Prostate gland (tissue), 2 donors: ENCODE data around the gene CALR. TPM values are rescaled to one million over a fixed set of nuclear protein-coding genes. Genes with fewer than 3 reads are reported as not detected.

Source experiments
- DNase-seq: peaks from one replicate; pipeline ENCODE4 v3.0.0-alpha.2; 2019; ENCODE audit warnings: low spot score
- H3K27ac ChIP-seq, 2 donors: fragments of 200-600 bp; sonication (generic); 2 replicates each; pipeline ENCODE4 v1.5.1; 2017 to 2019
- H3K27me3 ChIP-seq: fragments of 200-600 bp; sonication (generic); replicated peaks from 2 replicates; pipeline ENCODE4 v1.5.1; 2019; ENCODE audit not compliant: insufficient read depth
- H3K36me3 ChIP-seq, 2 donors: fragments of 200-600 bp; sonication (generic); 1 replicate in 1 of 2; 2 replicates in 1 of 2; pipeline versions ENCODE4 v1.5.1 to v1.8.1; 2017 to 2019
- H3K4me1 ChIP-seq: fragments of 200-600 bp; sonication (generic); replicated peaks from 2 replicates; pipeline ENCODE4 v1.5.1; 2019
- H3K4me3 ChIP-seq, 2 donors: fragments of 200-600 bp; sonication (generic); 2 replicates each; pipeline ENCODE4 v1.5.1; 2017 to 2019
- H3K9me3 ChIP-seq: fragments of 200-600 bp; sonication (generic); 2 replicates; pipeline ENCODE4 v1.5.1; 2017
- POLR2A ChIP-seq: fragments of 450-650 bp; IDR thresholded peaks from one replicate; pipeline ENCODE4 v1.6.1; 2016; ENCODE audit warnings: antibody characterized with exemption, mild to moderate bottlenecking
- POLR2AphosphoS5 ChIP-seq: sonication (generic); formaldehyde crosslinking; IDR thresholded peaks from one replicate; pipeline ENCODE4 v1.6.1; 2017; ENCODE audit warnings: antibody characterized with exemption
- WGBS: methylation state at CpG from one replicate; pipeline ENCODE4 v1.1.5; 2018; 5-methylcytosine and 5-hydroxymethylcytosine counted together
- intact Hi-C: fragments of 100-400 bp; cut with DNase I; formaldehyde crosslinking; loops from one replicate; pipeline ENCODE4 v1.14.2; 2022
- total RNA-seq, 2 donors: library from RNA; depleted of rRNA; stranded (reverse); fragments of >200 nt; gene quantifications; one replicate each; pipeline ENCODE4 v1.1.0, GENCODE V29; 2016
- TF ChIP-seq, protein P1 (sequence below), 4 experiments: fragments of 200-600 bp in 2 of 4; fragments of 450-650 bp in 2 of 4; sonication (generic) in 2 of 4; IDR thresholded peaks; 1 replicate in 3 of 4; 2 replicates in 1 of 4; pipeline ENCODE4 v1.5.1; 2016 to 2019; ENCODE audit warnings: antibody characterized with exemption in 4 of 4, mild to moderate bottlenecking in 2 of 4, moderate library complexity in 2 of 4

The CALR gene
- total RNA-seq, 2 donors from 2014 or later: 532 to 980 TPM

GRCh38 chr19:12896460-12896859, 41.9 kb upstream of the CALR start:
- H3K27ac ChIP-seq: no peak overlapping the region
- no peaks in the 10 kb centered on the region for H3K9me3 ChIP-seq
- intact Hi-C loops: no loop called here
- H3K4me3 ChIP-seq: no peak overlapping the region
- peaks cover 3 to 7% of the 10 kb centered on the region in 2 donors for H3K36me3 ChIP-seq
- 97% methylated on average over 17 of the region's 17 CpGs for WGBS
- TF ChIP-seq POLR2A: no peak
- TF ChIP-seq, protein P1, sequence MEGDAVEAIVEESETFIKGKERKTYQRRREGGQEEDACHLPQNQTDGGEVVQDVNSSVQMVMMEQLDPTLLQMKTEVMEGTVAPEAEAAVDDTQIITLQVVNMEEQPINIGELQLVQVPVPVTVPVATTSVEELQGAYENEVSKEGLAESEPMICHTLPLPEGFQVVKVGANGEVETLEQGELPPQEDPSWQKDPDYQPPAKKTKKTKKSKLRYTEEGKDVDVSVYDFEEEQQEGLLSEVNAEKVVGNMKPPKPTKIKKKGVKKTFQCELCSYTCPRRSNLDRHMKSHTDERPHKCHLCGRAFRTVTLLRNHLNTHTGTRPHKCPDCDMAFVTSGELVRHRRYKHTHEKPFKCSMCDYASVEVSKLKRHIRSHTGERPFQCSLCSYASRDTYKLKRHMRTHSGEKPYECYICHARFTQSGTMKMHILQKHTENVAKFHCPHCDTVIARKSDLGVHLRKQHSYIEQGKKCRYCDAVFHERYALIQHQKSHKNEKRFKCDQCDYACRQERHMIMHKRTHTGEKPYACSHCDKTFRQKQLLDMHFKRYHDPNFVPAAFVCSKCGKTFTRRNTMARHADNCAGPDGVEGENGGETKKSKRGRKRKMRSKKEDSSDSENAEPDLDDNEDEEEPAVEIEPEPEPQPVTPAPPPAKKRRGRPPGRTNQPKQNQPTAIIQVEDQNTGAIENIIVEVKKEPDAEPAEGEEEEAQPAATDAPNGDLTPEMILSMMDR (IDR thresholded peaks at IDR 0.05): no peak
- TF ChIP-seq POLR2AphosphoS5: no peak
- H3K27me3 ChIP-seq: no peaks in the 10 kb centered on the region
- DNase-seq: no peak
- H3K4me1 ChIP-seq: peaks cover 6% of the 10 kb centered on the region

- Histone ChIP-seq H3K36me3 (peaks cover 3 to 7% of the 10 kb centered on the region in 2 donors), H3K27me3 (no peaks in the 10 kb centered on the region), H3K9me3 (no peaks in the 10 kb centered on the region), H3K4me3 (no peak overlapping the region), H3K4me1 (no peaks in the 10 kb centered on the region), H3K27ac (no peak overlapping the region)
- TF ChIP-seq POLR2AphosphoS5: no peak
- TF ChIP-seq, protein P1 (IDR thresholded peaks at IDR 0.05): no peak
- TF ChIP-seq POLR2A: no peak
- intact Hi-C loops: no loop called here
- 86% methylated on average over 10 of the region's 10 CpGs for WGBS
- no peak for DNase-seq
Measured at GRCh38 chr19:12899891-12900518, 38.4 kb upstream of the CALR start.

DNA sequence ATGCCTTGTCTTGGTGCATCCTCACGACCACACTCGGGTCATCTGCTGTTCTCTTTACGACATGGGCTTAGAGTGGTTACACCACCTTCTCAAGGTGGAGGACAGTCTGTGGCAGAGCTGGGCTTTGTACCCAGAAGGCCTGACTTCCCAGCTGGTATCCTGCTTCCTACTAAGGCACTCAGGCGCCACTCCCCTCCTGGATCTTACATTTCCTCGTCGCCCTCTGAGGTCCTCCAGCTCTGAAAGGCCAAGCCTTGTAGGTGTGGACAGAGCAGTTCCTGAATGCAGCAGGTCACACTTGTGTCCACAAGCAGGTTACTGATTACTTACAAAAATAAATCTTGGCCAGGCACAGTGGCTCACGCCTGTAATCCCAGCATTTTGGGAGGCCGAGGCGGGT, 31.2 kb upstream of the CALR start:
- DNase-seq: no peak
- TF ChIP-seq, protein P1 (IDR thresholded peaks at IDR 0.05): no peak
- TF ChIP-seq POLR2AphosphoS5 (no peak), POLR2A (no peak)
- H3K36me3 ChIP-seq: no peaks in the 10 kb centered on the region
- no peaks in the 10 kb centered on the region for H3K9me3 ChIP-seq
- intact Hi-C loops: no loop called here
- WGBS: 82% methylated on average over 9 of the region's 9 CpGs
- H3K27ac ChIP-seq: no peak overlapping the region
- H3K4me1 ChIP-seq: peaks cover 2% of the 10 kb centered on the region
- no peaks in the 10 kb centered on the region for H3K27me3 ChIP-seq
- no peak overlapping the region for H3K4me3 ChIP-seq

DNA sequence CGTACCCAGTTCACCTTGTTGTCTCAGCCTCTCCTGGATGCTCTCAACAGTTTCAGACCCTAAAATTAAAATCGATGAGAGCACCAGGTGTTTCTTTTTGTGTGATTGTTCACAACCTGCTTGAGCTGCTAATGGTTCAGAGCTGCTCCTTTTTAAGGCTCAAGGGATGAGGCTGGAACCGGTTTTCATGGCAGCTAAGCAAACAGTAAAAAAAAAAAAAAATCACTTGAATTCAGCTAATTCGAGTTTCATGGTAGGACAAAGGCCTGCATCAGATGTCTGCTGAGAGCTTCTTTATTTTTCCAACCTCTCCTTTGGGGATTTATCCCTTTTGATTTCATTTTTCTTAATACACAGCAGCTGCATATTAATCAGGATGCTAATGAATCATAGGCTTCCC, 25.8 kb upstream of the CALR start:
- no peak overlapping the region for H3K4me3 ChIP-seq
- 15% methylated on average over 4 of the region's 4 CpGs for WGBS

More for the DNA sequence above, 25.8 kb upstream of the CALR start:
- no peak for DNase-seq
- no peaks in the 10 kb centered on the region for H3K27me3 ChIP-seq
- TF ChIP-seq POLR2A (no peak), POLR2AphosphoS5 (no peak)
- TF ChIP-seq, protein P1 (IDR thresholded peaks at IDR 0.05): no peak
- H3K4me1 ChIP-seq: peaks cover 14% of the 10 kb centered on the region
- intact Hi-C loops: no loop called here
- H3K36me3 ChIP-seq: no peaks in the 10 kb centered on the region
- peak overlapping the region; percentile 76 to 91 for H3K27ac ChIP-seq
- H3K9me3 ChIP-seq: no peaks in the 10 kb centered on the region
